Measurements from ENCODE around the gene TMEM272. TPM values are rescaled to one million over a fixed set of nuclear protein-coding genes. Genes with fewer than 3 reads are reported as not detected.

TMEM272 gene
- total and polyA plus RNA-seq, 7 donors: under 0.01 to 0.28 TPM; not detected in 5

DNA sequence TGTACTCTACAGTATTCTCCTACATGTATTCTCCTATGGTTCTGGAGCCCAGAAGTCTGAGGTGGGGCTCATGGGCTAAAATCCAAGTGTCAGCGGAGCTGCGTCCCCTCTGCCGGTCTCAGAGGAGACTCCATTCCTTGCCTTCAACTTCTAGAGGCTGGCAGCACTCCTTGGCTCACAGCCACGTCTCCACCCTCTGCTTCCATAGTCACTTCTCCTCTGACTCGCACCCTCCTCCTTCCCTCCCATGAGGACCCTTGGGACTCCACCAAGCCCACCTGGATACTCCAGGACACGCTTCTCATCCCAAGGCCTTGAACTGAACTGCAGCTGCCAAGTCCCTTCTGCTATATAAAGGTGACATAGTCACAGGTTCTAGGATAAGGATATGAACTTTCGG is 68.8 kb downstream of the TMEM272 start:
- peaks cover 0 to 4% (median 0%) of the 10 kb centered on the region in 4 donors for H3K36me3 ChIP-seq

GRCh38 chr13:51773515-51773914 is 71.5 kb downstream of the TMEM272 start:
- peaks cover 0 to 4% (median 0%) of the 10 kb centered on the region in 4 donors for H3K36me3 ChIP-seq
- H3K27ac ChIP-seq: no peak overlapping the region
- H3K27me3 ChIP-seq: no peaks in the 10 kb centered on the region
- DNase-seq: no peak
- H3K4me3 ChIP-seq: no peak overlapping the region
- WGBS, 2 donors: 94% methylated on average over 11 of the region's 11 CpGs
- H3K4me1 ChIP-seq: peaks cover 0 to 18% (median 5%) of the 10 kb centered on the region in 4 donors
- intact Hi-C loops (cut with DNase I): no loop called here
- TF ChIP-seq POLR2A (IDR thresholded peaks at IDR 0.05) (no peak), POLR2AphosphoS5 (IDR thresholded peaks at IDR 0.05) (no peak), EP300 (IDR thresholded peaks at IDR 0.05) (no peak)
- TF ChIP-seq, protein P1, sequence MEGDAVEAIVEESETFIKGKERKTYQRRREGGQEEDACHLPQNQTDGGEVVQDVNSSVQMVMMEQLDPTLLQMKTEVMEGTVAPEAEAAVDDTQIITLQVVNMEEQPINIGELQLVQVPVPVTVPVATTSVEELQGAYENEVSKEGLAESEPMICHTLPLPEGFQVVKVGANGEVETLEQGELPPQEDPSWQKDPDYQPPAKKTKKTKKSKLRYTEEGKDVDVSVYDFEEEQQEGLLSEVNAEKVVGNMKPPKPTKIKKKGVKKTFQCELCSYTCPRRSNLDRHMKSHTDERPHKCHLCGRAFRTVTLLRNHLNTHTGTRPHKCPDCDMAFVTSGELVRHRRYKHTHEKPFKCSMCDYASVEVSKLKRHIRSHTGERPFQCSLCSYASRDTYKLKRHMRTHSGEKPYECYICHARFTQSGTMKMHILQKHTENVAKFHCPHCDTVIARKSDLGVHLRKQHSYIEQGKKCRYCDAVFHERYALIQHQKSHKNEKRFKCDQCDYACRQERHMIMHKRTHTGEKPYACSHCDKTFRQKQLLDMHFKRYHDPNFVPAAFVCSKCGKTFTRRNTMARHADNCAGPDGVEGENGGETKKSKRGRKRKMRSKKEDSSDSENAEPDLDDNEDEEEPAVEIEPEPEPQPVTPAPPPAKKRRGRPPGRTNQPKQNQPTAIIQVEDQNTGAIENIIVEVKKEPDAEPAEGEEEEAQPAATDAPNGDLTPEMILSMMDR (IDR thresholded peaks at IDR 0.05): no peak
- H3K9me3 ChIP-seq: no peaks in the 10 kb centered on the region

More for the DNA sequence above, 68.8 kb downstream of the TMEM272 start:
- 91 to 94% methylated on average over 7 of the region's 7 CpGs for WGBS, 2 donors
- Histone ChIP-seq H3K4me3 (no peak overlapping the region), H3K27ac (no peak overlapping the region), H3K4me1 (no peaks in the 10 kb centered on the region), H3K27me3 (no peaks in the 10 kb centered on the region), H3K9me3 (no peaks in the 10 kb centered on the region)
- no peak for TF ChIP-seq POLR2A (IDR thresholded peaks at IDR 0.05)
- no peak for TF ChIP-seq EP300 (IDR thresholded peaks at IDR 0.05)
- no peak for TF ChIP-seq POLR2AphosphoS5 (IDR thresholded peaks at IDR 0.05)
- TF ChIP-seq, protein P1 (IDR thresholded peaks at IDR 0.05): no peak
- intact Hi-C loops (cut with DNase I): no loop called here
- no peak for DNase-seq

GRCh38 chr13:51772781-51773180 is 72.2 kb downstream of the TMEM272 start:
- WGBS, 2 donors: 80 to 94% methylated on average over 6 of the region's 6 CpGs
- Histone ChIP-seq H3K27ac (no peak overlapping the region), H3K4me1 (peaks cover 0 to 18% (median 5%) of the 10 kb centered on the region in 4 donors), H3K36me3 (peaks cover 0 to 4% (median 0%) of the 10 kb centered on the region in 4 donors), H3K9me3 (no peaks in the 10 kb centered on the region), H3K27me3 (no peaks in the 10 kb centered on the region), H3K4me3 (no peak overlapping the region)
- DNase-seq: no peak
- TF ChIP-seq POLR2A (IDR thresholded peaks at IDR 0.05) (no peak), POLR2AphosphoS5 (IDR thresholded peaks at IDR 0.05) (no peak), EP300 (IDR thresholded peaks at IDR 0.05) (no peak)
- TF ChIP-seq, protein P1 (IDR thresholded peaks at IDR 0.05): no peak
- intact Hi-C loops (cut with DNase I): no loop called here

DNA sequence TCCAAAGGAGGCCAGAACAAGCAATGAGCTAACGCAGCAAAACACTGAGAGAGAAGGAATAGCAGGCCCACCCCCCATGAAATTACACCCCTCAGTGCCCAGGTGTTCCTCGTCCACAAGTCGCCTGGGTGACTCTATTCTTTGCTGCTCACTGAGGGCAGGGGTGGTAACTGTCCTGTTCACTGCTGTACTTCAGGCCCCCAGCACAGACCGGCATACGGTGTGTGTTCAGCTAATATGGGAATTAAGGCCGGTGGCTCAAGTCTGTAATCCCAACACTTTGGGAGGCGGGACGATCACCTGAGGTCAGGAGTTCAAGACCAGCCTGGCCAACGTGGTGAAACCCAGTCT is 72.9 kb downstream of the TMEM272 start:
- intact Hi-C loops (cut with DNase I): no loop called here
- Histone ChIP-seq H3K27me3 (no peaks in the 10 kb centered on the region), H3K4me1 (peaks cover 0 to 18% (median 5%) of the 10 kb centered on the region in 4 donors), H3K36me3 (peaks cover 0 to 6% (median 0%) of the 10 kb centered on the region in 4 donors), H3K4me3 (no peak overlapping the region), H3K9me3 (no peaks in the 10 kb centered on the region), H3K27ac (no peak overlapping the region)
- no peak for DNase-seq
- no peak for TF ChIP-seq POLR2A (IDR thresholded peaks at IDR 0.05)
- no peak for TF ChIP-seq POLR2AphosphoS5 (IDR thresholded peaks at IDR 0.05)
- TF ChIP-seq, protein P1 (IDR thresholded peaks at IDR 0.05): no peak
- no peak for TF ChIP-seq EP300 (IDR thresholded peaks at IDR 0.05)
- WGBS, 2 donors: 93 to 94% methylated on average over 9 of the region's 9 CpGs
